ENCODE results near the gene GOLM1.
"Not testable (repeated sequence)": the region's sequence is repeated elsewhere in the genome, so short reads cannot be mapped to it uniquely, and the experiment has no call there.

The GOLM1 gene

GRCh38 chr9:86082870-86083269 is 16.5 kb downstream of the GOLM1 start:
- no peak for DNase-seq (ENCODE audit: low read depth in 2 of 2)

- no peak for DNase-seq (ENCODE audit: low read depth in 2 of 2)
Observed at GRCh38 chr9:86079865-86080469, 19.4 kb downstream of the GOLM1 start.

- DNase-seq (ENCODE audit: low read depth in 2 of 2) = no peak
Observed at GRCh38 chr9:86079421-86079831, 19.9 kb downstream of the GOLM1 start.

- no peak for DNase-seq (ENCODE audit: low read depth in 2 of 2)
Observed at GRCh38 chr9:86078731-86079130, 20.6 kb downstream of the GOLM1 start.

- DNase-seq (ENCODE audit: low read depth in 2 of 2) = no peak
Observed at GRCh38 chr9:86077276-86077675, 22.1 kb downstream of the GOLM1 start.

GRCh38 chr9:86075132-86076109 is 23.9 kb downstream of the GOLM1 start:
- DNase-seq (ENCODE audit: low read depth in 2 of 2) = no peak

- no peak for DNase-seq (ENCODE audit: low read depth in 2 of 2)
Observed at GRCh38 chr9:86073839-86074238, 25.5 kb downstream of the GOLM1 start.

GRCh38 chr9:86072394-86072877 is 26.9 kb downstream of the GOLM1 start:
- no peak for DNase-seq (ENCODE audit: low read depth in 2 of 2)

GRCh38 chr9:86069206-86069869 is 30.0 kb downstream of the GOLM1 start:
- no peak for DNase-seq (ENCODE audit: low read depth in 2 of 2)

GRCh38 chr9:86064220-86064619 is 35.1 kb downstream of the GOLM1 start:
- no peak for DNase-seq (ENCODE audit: low read depth in 2 of 2)

- no peak for DNase-seq (ENCODE audit: low read depth in 2 of 2)
Observed at GRCh38 chr9:86062845-86063693, 36.3 kb downstream of the GOLM1 start.

GRCh38 chr9:86061972-86062739 is 37.2 kb downstream of the GOLM1 start:
- no peak for DNase-seq (ENCODE audit: low read depth in 2 of 2)

- DNase-seq (ENCODE audit: low read depth in 2 of 2) = no peak
Observed at GRCh38 chr9:86057491-86057890, 41.9 kb downstream of the GOLM1 start.

- DNase-seq (ENCODE audit: low read depth in 2 of 2) = no peak
Observed at GRCh38 chr9:86054695-86055094, 44.7 kb downstream of the GOLM1 start.

GRCh38 chr9:86052556-86053468 is 46.5 kb downstream of the GOLM1 start:
- DNase-seq (ENCODE audit: low read depth in 2 of 2) = no peak

GRCh38 chr9:86048018-86048742 is 51.2 kb downstream of the GOLM1 start:
- not testable (repeated sequence) for DNase-seq (ENCODE audit: low read depth in 2 of 2)

GRCh38 chr9:86047361-86047760 is 52.0 kb downstream of the GOLM1 start:
- no peak for DNase-seq (ENCODE audit: low read depth in 2 of 2)

- no peak for DNase-seq (ENCODE audit: low read depth in 2 of 2)
Observed at GRCh38 chr9:86046930-86047341, 52.4 kb downstream of the GOLM1 start.

Data from stimulated activated CD4-positive, alpha-beta T cell treated with anti-CD3 and anti-CD28 coated beads, Interleukin-1b, Interleukin-23, amount 100 ng/mL, for 4 hours (primary cell).